CD4-positive, alpha-beta T cell treated with Interleukin-17A for 1 hour (primary cell): ENCODE results near the gene ANXA11.
"Not testable (repeated sequence)": the region's sequence is repeated elsewhere in the genome, so short reads cannot be mapped to it uniquely, and the experiment has no call there.

Source experiments
- DNase-seq: peaks from one replicate; pipeline ENCODE4 v3.0.0-alpha.2; 2020

Gene ANXA11

DNA sequence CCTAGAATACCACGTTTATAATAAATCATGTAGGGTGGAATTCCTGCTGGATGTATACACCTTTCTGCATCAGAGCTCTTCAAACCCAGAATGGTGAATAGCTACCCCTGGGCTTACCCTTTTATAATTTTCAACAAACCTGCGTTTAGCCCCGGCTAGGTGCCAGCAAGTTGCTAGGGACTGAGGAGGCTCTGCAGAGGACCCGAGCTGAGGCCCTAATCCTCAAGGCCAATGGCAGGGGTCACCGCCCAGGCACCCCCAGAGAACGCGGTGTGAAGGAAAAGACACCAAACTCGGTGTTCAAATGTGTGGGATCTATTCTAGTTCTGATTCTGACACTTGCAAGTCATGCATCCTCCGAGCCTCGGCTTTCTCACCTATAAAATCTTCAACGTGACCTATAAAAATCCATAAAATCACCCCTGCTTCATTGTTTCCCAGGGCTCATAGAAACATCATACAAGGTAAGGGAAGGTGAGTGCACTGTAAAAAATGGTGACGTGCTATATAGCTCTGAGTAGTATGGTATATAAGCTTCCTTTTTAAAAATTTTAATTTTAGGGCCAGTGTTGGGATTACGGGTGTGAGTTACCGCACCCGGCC is 2.5 kb upstream of the ANXA11 start:
- DNase-seq = no peak

DNA sequence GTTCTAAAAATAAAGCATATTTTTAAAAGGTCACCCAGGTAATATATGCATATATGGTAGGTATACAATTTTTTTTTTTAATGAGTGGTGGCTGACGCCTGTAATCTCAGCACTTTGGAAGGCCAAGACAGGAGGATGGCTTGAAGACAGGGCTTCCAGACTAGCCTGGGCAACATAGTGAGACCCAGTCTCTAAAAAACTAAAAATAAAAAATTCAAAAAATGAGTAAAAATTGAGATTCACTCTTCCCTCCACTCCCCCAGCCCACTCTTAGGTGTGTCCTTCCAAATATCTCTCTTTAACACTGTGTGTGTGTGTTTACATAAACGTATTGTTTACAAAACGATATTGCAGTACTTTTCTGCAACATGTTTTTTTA is 929 bp upstream of the ANXA11 start:
- DNase-seq = no peak

DNA sequence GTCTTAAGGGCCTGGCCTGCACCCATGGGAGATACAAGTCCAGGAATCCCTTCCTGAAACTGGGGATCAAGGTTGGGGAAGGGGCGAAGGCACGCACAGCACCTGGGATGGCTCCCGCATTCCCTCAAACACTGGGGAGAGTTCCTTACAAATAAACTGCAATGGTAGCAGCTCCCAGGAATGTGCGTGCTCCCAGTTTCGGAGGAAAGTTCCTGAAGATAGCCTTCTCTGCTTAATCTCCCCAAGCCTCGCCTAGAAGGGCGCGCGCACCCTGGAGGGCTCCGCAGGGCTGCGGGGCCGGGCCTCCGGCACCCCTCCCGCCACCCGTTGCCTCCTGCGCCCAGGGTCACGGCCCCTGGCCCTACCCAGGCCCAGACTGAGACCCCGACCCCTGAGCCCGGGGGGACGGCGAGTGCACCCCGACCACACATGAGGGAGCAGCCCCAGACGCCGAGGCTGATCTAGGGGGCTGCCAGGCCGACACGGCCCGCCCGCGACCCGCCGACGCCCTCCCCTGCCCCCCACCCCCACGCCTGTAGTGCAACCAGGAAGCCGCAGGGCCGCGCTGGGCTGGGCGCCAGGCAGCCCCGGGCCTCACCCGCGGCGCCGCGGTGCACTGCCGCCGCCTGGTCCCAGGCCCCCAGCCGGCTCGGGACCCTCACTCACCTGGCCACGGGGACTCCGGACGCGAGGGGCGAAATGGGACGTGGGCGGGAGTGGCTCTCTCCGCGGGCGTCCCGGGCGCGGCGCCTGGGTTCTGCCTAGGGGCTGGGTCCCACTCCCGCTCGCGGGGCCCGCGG is 460 bp downstream of the ANXA11 start:
- no peak for DNase-seq

DNA sequence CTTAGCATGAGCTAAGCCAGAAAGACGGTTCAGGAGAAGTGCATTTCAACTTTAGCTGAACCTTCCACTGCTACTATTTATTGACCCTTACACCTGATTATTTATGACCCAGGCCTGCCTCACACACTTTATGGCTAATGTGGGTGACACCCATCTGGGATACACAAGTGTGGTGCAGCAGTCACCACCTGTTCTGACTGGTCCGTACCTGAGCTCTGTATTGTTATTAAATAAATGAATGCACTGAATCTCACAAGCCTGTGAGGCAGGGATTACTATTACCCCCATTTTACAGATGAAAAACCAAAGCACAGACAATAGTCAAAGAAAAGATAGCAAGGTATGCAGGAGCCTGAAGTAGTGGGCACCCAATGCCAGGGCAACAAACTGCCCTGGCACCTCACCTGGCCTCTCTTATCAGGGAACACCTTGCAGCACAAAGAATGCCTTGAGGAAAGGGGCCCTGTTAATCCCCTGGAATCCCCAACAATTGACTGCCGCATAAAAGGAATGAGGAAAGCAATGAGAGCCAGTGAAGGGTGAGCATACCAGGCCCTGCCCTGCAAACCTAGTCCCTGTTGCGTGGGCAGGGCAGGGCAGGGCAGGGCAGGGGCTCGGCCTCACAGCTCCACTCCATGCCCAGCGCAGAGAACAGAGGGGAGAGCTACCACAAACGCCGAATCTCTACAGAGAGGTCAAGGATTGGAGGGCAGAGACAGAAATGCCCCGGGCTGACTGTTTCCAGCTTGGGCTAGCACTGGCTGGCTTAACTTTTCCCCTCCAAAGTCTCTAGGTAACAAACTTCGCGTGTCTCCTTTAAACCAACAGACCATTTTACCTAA is 1.3 kb downstream of the ANXA11 start:
- DNase-seq = no peak

DNA sequence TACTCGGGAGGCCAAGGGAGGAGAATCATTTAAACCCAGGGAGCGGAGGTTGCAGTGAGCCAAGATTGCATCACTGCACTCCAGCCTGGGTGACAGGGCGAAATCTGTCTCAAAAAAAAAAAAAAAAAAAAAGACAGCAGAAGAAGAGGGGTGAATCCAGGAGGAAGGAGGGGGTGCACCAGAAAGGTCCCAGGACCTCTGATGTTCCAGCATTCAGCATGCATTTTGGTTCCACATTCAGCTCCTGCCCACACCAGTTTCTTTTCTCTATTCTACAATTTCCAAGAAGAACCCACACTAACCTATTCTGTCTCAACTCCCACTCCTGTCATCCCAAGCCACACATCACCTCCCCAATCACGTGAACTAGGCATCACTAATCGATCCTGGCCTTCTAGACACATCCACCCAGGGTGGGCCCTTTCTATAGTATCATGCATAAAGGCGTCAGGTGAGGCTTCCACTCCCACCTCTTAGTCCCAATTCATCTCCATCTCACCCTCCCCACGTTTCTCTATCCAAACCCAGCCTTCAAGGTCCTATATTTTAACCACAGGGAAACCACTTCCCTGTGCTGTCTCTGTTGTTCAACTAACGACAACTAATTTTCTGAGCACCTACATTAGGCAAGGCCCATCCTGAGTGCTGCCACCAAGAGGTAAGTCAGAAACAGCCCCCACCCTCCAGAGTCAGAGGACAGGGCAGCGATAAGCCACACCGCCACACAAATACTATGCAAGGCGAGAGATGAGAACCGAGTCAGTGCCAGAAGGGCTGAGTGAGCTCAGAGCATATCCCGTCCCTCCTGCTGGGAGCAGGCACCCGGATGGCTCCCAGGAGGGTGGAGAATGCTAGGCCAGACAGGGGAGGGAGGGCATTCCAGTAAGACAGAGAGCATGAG is 2.2 kb downstream of the ANXA11 start:
- DNase-seq = peak; percentile 82

DNA sequence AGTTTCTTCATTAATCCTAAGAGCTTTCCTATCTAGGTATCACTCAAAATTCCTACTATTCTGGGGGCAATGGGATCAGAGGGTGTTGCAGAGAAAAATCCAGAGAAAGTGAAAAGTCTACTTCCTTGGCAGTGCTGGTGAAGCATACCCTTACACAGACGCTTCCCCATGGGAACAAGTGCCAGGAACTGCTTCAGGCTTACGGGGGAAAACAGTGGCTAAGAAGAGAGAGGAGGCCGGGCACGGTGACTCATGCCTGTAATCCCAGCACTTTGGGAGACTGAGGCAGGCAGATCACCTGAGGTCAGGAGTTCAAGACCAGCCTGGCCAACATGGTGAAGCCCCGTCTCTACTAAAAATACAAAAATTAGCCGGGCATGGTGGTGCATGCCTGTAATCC is 2.8 kb downstream of the ANXA11 start:
- not testable (repeated sequence) for DNase-seq

DNA sequence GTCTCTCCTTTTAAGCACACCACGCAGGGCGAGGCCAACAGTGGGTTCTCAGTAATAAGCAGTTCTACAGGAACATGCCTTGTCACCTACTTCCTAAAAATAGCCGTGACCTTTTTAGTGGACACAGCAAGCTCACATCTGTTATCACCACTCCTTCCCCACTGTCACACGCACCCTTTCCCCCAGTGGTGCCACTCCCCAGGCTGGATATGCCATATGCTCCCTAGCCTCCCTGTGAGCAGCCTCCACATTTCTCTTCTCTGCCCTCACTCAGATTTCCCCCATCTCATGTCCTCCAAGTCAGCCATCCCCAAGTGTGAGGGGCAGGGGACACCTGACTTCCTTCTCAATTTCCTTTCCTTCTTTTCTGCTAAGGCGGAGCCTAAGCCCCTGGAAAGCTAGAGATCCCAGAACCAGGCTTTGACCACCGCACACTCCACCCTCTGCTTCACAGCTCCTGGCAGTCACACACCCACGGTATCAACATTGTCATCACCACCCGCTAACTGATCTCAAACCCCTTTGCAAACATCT is 3.7 kb downstream of the ANXA11 start:
- no peak for DNase-seq

DNA sequence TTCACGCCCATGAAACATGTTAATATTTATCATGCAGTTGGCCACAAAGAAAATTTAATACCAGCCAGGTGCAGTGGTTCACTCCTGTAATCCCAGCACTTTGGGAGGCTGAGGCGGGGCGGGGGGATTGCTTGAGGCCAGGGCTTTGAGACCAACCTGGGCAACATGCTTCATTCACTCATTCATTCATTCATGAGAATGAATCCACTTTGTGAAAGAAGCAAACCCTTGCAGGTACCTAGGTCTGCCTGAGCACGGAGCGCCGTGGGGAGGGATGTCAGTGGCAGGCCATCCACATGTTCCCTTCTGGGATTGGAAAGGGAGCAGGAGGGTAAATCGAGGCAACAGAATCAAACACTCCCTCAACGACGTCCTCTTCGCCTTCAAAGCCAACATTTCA is 4.7 kb downstream of the ANXA11 start:
- no peak for DNase-seq

DNA sequence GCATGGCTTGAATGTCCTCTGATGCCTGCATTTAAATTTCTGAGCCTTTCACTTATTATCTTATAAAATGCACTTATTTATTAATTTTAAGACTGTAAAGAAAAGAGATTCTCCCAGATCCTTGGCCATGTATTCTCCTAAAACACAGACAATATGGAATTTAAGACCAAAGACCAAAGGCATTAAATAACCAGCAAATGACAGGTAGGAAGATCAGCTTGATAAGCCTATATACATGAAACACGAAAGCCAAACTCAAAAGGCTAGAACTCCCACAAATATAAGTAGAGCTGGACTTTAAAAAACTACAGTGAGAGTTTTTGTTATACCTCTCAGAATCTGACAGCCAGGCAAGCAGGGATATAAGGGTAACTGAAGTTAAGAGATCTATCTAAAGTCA is 5.1 kb downstream of the ANXA11 start:
- DNase-seq = no peak

DNA sequence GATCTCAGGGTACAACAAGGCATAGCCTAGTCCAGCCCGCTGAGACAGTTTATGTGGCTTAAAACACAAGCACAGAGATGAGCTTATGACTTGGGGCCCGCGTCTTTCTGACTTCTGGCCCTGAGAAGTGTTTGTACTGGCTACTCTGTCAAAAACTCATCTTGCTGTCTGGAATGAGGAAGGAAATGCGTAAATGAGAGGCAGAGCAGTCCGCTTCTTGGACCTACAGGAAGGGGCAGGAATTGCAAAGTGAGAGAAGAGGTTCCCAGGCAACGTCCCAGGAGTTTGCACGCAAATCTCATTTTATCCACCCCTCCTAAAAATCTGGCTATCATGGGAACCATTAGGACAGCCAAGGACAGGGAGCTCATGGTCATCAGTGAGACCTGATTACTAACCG is 5.5 kb downstream of the ANXA11 start:
- DNase-seq = no peak

DNA sequence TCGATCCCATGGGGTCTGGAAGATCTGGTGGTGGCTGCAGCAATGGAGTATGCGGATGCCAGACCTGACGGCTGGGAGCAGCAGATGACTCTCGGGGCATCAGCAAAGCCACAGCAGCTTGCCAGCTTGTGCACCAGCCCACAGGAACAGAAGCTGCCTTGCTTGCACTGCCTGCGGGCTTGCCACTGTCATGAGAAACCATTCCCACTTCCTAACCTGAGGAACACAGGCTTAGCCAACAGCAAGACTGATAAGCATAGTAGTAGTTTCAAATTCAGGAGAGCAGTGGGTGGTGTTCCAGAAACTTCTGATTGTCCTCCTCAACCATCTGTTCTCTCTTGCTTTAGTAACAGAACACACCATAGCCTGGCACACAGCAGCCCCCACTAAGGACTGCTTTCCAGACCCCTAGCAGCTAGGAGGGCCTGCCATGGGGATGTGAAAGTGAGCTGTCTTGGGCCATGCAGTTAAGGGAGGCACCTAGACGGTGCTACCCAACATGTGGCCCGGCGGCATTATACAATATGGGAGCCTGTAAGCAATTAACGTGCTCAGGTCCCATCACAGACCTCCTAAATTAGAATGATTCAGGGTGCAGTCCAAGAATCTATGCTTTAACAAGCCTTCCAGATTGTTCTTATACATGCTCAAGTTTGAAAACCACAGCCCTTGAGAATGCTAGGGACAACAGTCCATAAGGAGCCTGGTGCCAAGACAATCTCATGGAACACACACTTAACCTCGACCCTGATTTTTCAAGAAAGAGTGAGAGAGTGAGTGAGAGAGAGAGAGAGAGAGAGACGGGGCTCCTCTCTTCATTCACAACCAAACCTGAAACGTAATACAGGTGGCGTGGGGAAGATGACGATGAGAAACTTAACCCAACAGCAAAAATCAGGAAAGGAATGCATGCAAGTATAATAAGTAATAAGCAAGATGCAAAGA is 7.1 kb downstream of the ANXA11 start:
- DNase-seq = no peak

DNA sequence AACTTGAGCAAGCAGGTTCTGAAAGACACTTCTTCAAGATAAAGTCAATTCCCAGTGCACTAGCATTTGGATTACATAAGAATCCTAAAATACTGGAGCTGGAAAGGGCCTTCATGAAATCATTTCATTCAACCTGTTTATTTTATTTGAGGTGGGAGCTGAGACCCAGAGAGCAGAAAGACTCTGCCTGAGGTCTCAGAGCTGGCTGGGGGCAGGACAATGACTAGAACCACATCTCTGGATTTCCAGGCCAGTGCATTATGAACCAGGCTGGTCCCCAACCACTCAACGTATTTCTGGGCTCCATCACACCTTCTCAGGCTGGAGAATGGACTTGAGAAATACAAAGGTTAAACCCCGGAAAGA is 8.4 kb downstream of the ANXA11 start:
- DNase-seq = no peak

DNA sequence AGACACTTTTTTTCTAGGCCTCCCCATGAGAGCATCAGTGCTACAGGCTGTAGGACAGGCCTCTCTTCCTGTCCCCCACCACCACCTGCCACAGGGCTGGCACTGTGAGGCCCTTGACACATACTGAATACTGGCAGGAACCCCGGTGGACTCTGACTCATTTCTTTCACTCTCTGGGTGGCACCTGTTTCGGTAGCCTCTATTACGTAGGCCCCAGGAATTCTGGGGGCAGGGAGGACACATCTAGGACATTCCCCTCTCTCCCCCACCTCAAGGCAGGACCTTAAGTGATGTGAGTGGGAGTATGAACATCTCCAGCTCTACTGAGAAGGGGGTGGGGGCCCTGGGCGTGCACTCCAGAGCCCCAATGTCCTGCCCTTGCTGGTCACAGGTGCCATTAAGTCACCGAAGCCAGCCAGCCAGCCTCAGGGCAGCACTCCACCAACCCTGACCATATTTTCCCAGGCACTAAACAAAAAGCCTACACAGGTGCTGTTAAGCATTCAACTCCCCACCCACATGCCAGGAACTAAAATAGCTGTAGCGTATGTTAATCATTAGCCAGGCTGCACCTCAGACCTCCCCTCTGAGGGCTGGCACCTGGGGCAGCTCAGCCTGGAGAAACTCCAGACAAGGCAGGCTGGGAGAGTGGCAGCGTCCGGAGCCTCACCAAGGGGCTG is 8.9 kb downstream of the ANXA11 start:
- peak; percentile 72 for DNase-seq

DNA sequence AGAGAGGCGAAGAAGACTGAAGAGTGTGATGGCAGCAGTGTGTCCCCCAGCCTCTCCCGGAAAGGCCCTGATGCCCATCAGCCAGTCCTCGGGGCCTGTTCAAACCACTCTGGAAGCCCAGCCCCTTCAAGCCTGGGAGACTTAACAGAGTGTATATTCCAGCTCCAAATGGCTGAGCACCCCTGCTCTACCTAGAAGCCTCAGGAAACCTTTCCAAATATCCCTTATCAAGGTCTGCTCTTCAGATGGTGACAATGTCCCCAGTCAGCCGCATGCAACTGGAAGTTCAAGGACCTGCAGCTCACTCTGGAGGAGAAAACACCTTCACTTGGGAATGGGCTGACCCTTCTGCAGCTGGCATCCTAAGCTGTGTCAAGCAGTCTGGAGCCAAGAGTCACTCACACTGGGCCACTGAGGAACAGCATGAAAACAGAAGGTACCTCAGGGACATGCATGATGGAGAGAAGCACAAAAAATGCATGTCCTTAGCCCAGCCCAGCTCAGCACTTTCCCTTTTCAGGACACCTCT is 10.2 kb downstream of the ANXA11 start:
- no peak for DNase-seq

DNA sequence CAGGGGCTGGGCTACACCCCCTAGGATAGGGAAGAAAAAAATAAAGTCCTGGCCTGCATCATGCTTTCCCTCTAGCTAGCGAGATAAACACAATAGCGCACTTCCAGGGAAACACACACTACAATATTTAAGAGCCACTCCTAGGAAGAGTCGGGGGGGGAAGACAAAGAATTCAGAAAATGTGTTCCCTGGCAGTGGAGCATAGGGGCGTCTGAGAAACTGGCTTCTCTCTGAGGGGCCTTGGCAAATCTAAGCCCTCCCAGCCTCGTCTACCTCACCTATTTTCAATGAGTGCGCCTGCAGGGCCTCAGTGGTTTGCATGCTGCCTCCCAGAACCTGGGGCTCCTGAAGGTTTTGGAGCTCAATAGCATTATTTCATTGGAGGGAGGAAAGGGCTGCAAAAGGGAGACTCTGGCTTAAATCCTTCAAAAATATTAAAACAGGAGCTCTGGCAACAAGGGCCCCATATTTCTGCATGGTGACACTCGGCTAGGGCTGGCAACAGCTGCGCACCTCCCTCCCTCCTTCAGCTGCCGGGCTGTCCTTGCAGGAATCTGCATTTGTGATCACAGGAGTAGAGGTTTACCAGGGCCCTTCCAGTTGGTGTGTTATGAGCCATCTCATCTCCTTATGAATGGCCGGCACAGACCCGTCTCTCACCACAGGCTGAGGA is 10.8 kb downstream of the ANXA11 start:
- DNase-seq = no peak

DNA sequence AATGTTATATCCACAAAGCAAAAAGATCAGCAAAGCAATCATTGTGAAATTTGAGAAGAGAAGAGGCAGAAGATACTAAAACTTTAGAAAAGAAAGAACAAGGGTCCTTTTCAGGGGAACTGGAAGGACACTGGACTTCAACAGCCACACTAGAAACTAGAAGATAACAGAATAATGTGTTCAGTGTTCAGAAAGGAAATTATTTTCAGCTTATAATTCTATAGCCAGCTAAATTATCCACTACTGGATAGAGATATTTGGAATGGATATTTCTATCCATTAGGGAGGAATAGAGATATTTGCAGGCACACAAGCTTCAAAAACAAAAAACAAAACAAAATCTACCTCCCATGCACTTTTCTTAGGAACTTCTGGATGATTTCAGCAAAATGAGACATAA is 12.8 kb downstream of the ANXA11 start:
- no peak for DNase-seq

DNA sequence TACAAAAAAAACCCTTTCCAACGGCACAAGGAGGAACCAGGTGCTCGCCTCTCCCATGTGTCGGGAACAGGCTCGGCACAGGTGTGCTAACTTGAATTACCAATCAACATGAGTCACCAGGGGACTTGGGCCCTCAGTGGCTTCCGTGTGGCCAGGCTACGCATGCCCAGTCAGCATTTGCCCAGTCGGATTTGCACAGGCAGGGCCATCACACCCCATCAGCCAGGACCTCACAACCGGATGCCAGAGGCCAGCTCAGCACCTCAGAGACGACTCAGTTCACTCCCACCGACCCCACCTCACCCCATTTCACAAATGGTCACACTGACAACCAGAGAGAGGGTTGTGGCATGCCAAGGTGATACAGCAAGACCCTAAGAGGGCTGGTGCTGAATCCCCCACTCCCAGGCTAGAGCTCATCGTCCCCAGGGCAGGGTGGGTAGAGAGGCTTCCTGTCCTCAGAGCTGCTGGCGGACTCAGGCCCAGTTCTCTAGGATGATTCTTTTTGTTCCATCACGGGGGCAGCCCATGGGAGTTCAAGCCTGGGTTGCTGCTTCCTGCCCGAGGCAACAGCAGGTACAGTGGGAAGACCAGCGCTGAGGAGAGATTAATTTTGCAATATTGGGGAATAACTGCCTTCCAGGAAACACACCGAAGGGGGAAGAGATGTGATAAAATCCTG is 13.6 kb downstream of the ANXA11 start:
- DNase-seq = peak; percentile 36

DNA sequence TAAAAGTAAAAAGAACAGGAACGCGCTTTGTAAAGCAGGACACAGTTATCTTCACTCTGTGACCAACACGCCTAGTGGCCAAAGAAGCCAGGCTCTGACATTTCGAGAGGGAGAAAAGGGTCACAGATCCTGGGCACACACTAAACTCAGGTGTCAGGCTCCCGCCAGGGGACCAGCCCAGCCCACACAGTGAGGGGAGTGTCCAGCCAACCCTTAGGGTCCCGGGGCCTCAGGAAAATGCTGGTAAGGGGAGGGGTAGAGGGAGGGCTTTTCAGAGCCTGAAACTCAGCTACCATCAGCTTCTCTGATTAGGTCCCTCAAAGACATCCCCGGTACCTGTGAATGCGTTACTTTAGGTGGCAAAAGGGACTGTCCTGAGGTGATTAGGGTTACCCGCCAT is 16.6 kb downstream of the ANXA11 start:
- no peak for DNase-seq
